ENCODE data around the gene ABCC5.

DNA sequence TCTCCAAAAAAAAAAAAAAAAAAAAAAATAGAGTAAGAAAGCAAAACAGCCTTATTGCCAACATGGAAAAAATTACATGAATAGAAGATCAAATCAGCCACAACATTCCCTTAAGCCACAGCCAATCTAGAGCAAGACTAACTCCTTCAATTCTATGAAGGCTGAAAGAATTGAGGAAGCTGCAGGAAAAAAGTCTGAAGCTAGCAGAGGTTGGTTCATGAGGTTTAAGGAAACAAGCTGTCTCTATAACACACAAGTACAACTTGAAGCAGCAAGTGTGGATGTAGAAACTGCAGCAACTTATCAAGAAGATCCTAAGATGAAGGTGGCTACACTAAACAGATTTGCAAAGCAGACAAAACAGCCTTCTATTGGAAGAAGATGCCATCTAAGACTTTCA, 142.3 kb downstream of the ABCC5 start:
- TF ChIP-seq POLR2AphosphoS5 (IDR thresholded peaks at IDR 0.05; ENCODE audit: low read depth, low read length) (no peak), POU2F2 (IDR thresholded peaks at IDR 0.05; ENCODE audit: low read depth, low read length) (no peak), POLR2A (IDR thresholded peaks at IDR 0.05; ENCODE audit: low read depth, low read length) (no peak)
